HL-60/S4 treated with retinoic acid at 250 ng/mL for 4 days and 3 days (cell line): Measurements from ENCODE around the gene HSF5.

Experiments
- in situ Hi-C: fragments of 300-500 bp; cut with MboI; formaldehyde crosslinking; loops from 2 replicates; pipeline ENCODE4 v1.7.0; 2022; ENCODE audit warnings: low sequenced_read_pairs

The HSF5 gene

GRCh38 chr17:58388302-58389190, 99.7 kb downstream of the HSF5 start:
- in situ Hi-C loops, result no loop called here

DNA sequence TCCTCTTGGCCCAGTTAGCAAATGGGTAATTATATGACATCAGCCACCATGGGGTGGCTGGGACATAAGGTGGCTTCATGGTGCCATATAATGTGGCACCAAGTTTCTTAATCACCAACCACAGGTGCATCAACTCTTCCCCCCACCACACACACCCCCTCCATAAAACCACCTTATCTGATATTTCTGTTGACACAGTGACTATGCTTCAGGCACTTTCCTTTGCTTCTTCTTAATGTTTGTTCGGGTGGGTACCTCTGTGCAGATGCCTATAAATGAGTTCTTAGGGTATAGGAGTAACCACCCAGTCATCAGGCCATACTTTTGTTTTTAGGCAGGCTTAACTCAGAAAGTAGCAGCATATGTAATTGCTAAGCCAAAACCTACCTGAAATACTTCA, 100.4 kb downstream of the HSF5 start:
- in situ Hi-C loops, result no loop called here

DNA sequence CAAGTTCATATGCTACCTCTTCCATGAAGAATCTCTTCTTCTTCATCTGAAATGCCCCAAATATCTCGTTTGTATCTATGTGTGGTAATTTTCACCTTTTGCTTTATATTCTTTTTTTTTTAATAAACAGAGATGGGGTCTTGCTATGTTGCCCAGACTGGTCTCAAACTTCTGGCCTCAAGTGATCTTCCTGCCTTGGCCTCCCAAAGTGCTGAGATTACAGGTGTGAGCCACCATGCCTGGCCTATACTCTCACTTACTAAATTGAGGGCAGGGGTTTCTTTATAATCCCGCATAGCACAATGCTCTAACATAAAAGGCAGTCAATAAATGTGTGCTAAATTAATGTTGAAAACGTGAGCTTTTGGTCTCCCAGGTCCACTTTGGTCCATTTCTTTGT, 101.5 kb downstream of the HSF5 start:
- in situ Hi-C loops, result no loop called here

DNA sequence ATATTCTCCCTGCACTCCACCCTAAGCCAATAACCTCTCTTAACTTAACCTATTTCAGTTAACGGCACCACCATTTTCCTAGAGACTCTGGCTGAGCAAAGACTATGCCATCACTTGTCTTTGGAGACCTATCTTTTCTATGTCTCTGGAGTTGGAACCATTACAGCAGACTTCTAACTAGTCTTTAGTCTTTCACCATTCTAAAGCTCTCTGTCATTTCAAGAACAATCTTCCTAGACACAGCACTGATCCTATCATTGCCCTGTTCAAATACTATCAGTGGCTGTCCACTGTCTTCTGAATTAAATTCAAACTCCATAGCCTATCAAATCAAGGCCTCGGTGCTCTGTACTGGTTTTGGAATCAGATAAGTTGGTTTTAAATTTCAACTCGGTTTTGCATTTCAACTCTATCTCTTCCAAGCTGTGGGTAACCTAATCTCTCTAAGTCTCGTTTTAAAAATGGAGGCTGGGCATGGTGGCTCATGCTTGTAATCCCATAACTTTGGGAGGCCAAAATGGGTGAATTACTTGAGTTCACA, 102.8 kb downstream of the HSF5 start:
- in situ Hi-C loops, result no loop called here

GRCh38 chr17:58384897-58385296, 103.3 kb downstream of the HSF5 start:
- in situ Hi-C loops, result no loop called here

- in situ Hi-C loops, result no loop called here
These were observed 104.2 kb downstream of the HSF5 start for GRCh38 chr17:58383892-58384462.

GRCh38 chr17:58382872-58383242, 105.4 kb downstream of the HSF5 start:
- in situ Hi-C loops, result no loop called here

- in situ Hi-C loops, result no loop called here
These were observed 105.9 kb downstream of the HSF5 start for GRCh38 chr17:58382108-58382871.

DNA sequence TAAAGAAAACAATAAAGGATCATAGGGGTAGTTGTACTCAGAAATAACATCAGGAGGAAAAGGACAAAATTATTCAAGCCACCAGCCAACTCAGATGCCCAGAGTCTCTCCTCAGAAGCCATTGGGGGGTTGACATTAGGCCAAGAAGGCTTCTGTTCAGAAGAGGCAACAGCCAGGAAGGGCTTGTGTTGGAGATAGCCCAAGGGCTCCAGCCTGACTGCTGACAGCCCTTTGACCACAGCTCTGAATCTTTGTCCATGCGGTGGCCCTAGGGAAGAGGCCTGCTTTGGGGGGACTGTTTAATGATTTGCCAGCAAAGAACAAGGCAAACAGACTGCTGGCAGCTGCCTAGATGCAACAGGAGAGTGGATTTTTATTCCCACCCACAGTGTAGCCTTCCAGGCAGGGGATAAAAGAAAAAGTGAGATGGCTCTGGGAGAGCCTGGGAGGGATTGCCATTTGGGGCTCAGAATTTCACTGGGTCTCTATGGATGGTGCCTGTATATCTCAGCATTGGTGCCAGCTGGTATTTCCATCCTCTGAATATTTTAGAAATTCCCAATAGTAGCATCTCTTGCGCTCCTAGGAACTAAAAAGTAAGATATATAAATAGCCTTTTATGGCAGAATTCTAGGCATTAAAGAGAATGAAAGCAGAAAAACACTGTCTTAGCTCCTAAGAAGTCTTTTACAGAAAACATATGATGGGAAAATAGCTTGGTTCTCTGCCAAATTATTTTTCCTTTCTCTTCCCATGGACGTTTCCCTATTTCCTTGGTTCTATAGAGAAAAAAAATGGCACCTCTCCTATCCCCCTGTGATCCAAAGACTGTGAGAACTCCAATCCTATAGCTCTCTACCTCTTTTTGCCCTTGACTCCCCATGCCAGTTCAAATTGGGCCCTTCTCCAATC, 106.8 kb downstream of the HSF5 start:
- in situ Hi-C loops, result no loop called here

DNA sequence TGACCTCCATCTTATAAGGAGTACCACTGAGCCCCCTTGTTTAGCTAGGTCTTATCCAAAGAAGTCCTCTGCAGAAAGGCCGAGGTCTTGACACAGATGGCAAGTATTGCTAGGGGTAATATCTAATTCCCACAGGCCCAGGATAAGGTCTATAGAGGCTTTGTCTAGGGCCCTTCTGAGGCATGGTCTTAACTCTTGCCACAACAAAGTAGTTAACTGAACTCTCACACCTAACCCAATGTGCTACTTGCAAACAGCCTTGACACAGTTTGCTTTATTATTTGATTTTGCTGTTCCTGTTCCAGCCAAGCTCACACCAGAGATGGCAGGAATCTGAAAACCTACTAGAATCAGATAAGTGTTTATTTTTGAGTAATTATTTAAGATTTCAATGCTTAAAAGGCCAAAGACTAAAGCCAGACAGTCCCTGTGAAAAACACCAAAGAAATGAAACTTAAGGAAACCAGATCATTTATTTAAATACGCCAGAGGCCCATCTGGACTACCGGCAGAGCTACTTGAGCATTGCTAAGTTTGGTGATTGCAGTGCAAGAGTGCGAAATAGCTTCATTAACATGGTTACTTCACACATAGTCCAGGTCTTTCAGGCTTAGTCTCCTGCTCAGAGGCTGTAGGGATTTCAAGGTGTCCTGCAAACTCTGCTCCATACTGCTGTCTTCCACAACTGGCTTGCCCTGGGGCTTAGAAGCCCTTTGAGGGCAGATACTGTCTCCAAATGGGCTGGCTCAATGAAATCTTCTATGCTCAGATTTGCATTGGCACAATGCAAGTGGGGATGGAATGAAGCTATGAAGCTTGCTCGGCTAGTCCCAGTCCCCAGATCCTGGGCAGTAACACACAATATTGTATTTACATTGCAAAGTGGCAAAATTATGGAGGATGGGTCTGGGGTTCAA, 107.7 kb downstream of the HSF5 start:
- in situ Hi-C loops, result no loop called here

DNA sequence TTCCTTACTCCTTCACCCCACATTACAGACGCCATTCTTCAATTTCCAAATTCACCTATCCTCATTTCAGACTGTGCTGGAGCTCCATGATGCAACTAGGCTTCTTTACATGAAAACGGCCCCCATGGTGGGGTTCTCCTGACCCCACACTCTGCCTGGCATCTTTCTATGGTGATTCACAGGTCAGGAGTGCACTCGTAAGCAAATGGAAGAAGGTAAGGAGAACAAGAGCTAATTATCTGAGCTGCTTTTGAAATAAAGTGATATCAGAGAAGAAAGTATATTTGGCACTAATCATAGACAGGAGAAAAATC, 108.7 kb downstream of the HSF5 start:
- in situ Hi-C loops, result no loop called here

GRCh38 chr17:58378733-58379510, 109.3 kb downstream of the HSF5 start:
- in situ Hi-C loops, result no loop called here

GRCh38 chr17:58377661-58378060, 110.5 kb downstream of the HSF5 start:
- in situ Hi-C loops, result no loop called here

DNA sequence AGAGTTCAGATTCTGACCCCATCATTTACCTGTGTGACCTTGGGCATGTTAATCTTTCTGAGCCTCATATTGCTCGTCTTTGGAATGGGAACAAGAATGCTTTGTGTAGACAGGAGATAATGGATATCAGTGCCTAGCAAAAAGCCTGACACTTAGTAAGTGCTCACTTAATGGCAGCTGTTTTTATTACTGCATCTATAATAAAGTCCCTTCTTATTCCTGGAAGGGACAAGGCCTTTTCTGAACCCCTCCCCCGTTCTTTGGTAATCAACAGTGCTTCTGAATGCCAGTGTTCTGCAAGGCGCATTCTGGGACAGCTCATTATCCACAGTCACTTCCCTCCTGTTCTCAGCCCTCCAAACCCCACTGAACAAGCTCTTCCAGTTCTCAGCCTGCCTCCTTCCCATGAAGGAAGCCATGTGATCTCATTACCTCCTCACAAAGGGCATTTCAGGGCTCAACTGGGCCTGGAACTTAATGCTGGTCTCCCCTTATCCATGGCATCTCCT, 111.1 kb downstream of the HSF5 start:
- in situ Hi-C loops, result no loop called here

GRCh38 chr17:58376472-58377000, 111.7 kb downstream of the HSF5 start:
- in situ Hi-C loops, result no loop called here

- in situ Hi-C loops, result no loop called here
These were observed 112.4 kb downstream of the HSF5 start for GRCh38 chr17:58375811-58376210.

DNA sequence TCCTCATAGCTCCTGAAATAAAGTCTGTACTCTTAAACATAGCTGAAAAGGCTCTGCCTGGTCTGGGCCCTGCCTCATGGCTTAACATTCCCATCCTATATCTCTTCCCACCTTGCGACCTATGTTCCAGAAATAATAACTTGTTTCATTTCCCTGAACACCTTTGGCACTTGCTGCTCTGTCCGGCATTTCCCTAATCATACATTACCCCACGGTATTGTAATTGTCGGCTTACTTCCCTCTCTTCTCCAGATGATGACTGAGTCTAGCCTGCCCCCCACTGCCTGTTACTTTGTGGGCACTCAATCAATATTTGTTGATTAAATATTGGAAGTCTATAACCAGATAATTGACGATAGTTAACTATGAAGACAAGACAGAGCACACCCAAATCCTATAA, 113.0 kb downstream of the HSF5 start:
- in situ Hi-C loops, result no loop called here

DNA sequence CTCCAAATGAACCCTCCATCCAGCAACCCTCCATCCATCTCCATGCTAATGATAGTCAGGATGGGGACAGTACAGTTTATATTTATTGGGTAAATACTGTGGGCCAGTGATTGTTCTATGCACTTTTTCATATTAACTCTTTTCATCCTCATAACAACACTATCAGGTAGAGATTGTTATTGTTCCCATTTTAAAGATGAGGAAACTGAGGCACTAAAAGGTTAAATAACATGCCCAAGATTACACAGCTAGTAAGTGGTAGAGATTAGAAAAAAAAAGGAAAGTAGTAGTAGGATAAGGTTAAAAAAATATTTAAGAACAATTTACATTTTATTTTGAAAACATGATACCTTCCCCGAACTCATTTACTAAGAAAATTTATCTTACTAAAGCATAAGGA, 114.3 kb downstream of the HSF5 start:
- in situ Hi-C loops, result no loop called here
